ENCODE data around the gene GARIN5A. TPM values are rescaled to one million over a fixed set of nuclear protein-coding genes. Genes with fewer than 3 reads are reported as not detected.

GARIN5A gene
- polyA plus RNA-seq, 1 of the 3 experiments (the other 2 are of a cell fraction): 1.3 TPM

DNA sequence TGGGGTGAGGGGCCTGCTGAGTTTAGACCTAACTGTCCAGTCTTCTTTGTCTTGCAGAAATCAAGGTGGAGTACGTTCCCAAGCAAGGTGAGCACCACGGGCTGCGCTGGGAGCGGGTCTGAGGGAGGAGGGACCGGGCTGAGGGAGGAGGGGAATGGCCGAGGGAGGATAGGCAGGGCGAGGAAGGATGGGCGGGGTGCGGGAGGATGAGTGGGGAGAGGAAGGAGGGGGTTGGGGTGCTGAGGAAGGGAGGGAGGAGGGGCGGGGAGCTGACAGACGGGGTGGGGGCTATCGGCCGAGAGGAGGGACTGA lies 25.5 kb downstream of the GARIN5A start:
- Histone ChIP-seq H3K4me3 (ENCODE audit: low read depth in 2 of 2, low read length in 1 of 2) (no peak overlapping the region), H4K20me1 (ENCODE audit: insufficient read depth) (no peaks in the 10 kb centered on the region), H3K9ac (no peak overlapping the region), H3K4me2 (no peak overlapping the region), H3K79me2 (ENCODE audit: insufficient read depth) (no peaks in the 10 kb centered on the region), H3K9me2 (no peaks in the 10 kb centered on the region), H3K27me3 (ENCODE audit: insufficient read depth) (peaks cover 14% of the 10 kb centered on the region; the same call in 1 of the 2 replicates), H3F3A (replicated peaks; ENCODE audit: insufficient read depth) (no peaks in the 10 kb centered on the region), H2AFZ (ENCODE audit: low read depth) (no peak overlapping the region), H3K27ac (ENCODE audit: low read depth in 2 of 2, low read length in 1 of 2) (no peak overlapping the region), H3K4me1 (ENCODE audit: control insufficient read depth in 1 of 2, insufficient read depth in 2 of 2, low read depth in 1 of 2, low read length in 1 of 2) (no peaks in the 10 kb centered on the region), H3K36me3 (replicated peaks in 1 of 2; ENCODE audit: control insufficient read depth in 1 of 2, insufficient read depth in 2 of 2, low read length in 1 of 2) (no peaks in the 10 kb centered on the region), H3K9me3 (no peaks in the 10 kb centered on the region)
- 51% methylated on average over 13 of the region's 13 CpGs for WGBS (ENCODE audit: low lambda C conversion rate)
- no peak for DNase-seq
- POLR2A ChIA-PET: no interaction called here
- no peak for TF ChIP-seq EP300 (IDR thresholded peaks at IDR 0.05; ENCODE audit: borderline replicate concordance in 1 of 2, low read depth in 1 of 2, low read length in 1 of 2)
- TF ChIP-seq FOSL2 (IDR thresholded peaks at IDR 0.05; ENCODE audit: borderline replicate concordance, low read depth): no peak
- no peak for TF ChIP-seq POLR2AphosphoS5 (IDR thresholded peaks at IDR 0.05; ENCODE audit: low read depth, low read length)
- no peak for TF ChIP-seq JUND (IDR thresholded peaks at IDR 0.05)
- TF ChIP-seq CTCF (IDR thresholded peaks at IDR 0.05): no peak
- no peak for TF ChIP-seq REST (IDR thresholded peaks at IDR 0.05; ENCODE audit: low read depth, low read length)
- TF ChIP-seq USF1 (IDR thresholded peaks at IDR 0.05; ENCODE audit: borderline replicate concordance, low read depth): no peak
- TF ChIP-seq, protein P1, sequence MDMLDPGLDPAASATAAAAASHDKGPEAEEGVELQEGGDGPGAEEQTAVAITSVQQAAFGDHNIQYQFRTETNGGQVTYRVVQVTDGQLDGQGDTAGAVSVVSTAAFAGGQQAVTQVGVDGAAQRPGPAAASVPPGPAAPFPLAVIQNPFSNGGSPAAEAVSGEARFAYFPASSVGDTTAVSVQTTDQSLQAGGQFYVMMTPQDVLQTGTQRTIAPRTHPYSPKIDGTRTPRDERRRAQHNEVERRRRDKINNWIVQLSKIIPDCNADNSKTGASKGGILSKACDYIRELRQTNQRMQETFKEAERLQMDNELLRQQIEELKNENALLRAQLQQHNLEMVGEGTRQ (IDR thresholded peaks at IDR 0.05; ENCODE audit: borderline replicate concordance, low read depth, low read length): no peak
- no peak for TF ChIP-seq CHD2 (IDR thresholded peaks at IDR 0.05; ENCODE audit: low read length, partially characterized antibody)
- TF ChIP-seq NFIC (IDR thresholded peaks at IDR 0.05; ENCODE audit: borderline replicate concordance): no peak
- TF ChIP-seq, protein P2, sequence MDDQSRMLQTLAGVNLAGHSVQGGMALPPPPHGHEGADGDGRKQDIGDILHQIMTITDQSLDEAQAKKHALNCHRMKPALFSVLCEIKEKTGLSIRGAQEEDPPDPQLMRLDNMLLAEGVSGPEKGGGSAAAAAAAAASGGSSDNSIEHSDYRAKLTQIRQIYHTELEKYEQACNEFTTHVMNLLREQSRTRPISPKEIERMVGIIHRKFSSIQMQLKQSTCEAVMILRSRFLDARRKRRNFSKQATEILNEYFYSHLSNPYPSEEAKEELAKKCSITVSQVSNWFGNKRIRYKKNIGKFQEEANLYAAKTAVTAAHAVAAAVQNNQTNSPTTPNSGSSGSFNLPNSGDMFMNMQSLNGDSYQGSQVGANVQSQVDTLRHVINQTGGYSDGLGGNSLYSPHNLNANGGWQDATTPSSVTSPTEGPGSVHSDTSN (IDR thresholded peaks at IDR 0.05): no peak
- no peak for TF ChIP-seq GABPA (IDR thresholded peaks at IDR 0.05; ENCODE audit: low read depth)
- TF ChIP-seq YY1 (IDR thresholded peaks at IDR 0.05; ENCODE audit: low read depth): no peak
- no peak for TF ChIP-seq MXI1 (IDR thresholded peaks at IDR 0.05; ENCODE audit: low read depth, low read length)
- TF ChIP-seq SMC3 (IDR thresholded peaks at IDR 0.05; ENCODE audit: low read depth, low read length): no peak
- CTCF ChIA-PET: interaction anchor here (1.0 to 1.2 kb wide), 3 partner anchors 10 to 82 kb away, joined by 4 read pairs; no protein-coding TSS in a partner anchor

All from SK-N-SH (cell line).